Cerebellar nuclear complex (tissue), 1 donor: ENCODE results near the gene NAALADL1.

ENCODE experiments used
- DNase-seq, 2 experiments: peaks; one replicate each; lab custom pipeline; 2025; lab: John Stamatoyannopoulos, UW

The NAALADL1 gene

GRCh38 chr11:65083134-65083833 is 24.9 kb upstream of the NAALADL1 start:
- DNase-seq: no peak

GRCh38 chr11:65078786-65079342 is 20.5 kb upstream of the NAALADL1 start:
- no peak for DNase-seq

- DNase-seq: no peak
These were observed 19.8 kb upstream of the NAALADL1 start for GRCh38 chr11:65078151-65078550.

GRCh38 chr11:65077451-65077850 is 19.1 kb upstream of the NAALADL1 start:
- no peak for DNase-seq

- DNase-seq: no peak
These were observed 14.2 kb upstream of the NAALADL1 start for GRCh38 chr11:65072631-65072966.

GRCh38 chr11:65071907-65072630 is 13.7 kb upstream of the NAALADL1 start:
- no peak for DNase-seq

- DNase-seq: no peak
These were observed 10.9 kb upstream of the NAALADL1 start for GRCh38 chr11:65069217-65069616.

- DNase-seq: no peak
These were observed 9.1 kb upstream of the NAALADL1 start for GRCh38 chr11:65067446-65067845.

GRCh38 chr11:65066805-65067291 is 8.5 kb upstream of the NAALADL1 start:
- DNase-seq: no peak

- DNase-seq: no peak
These were observed 8.0 kb upstream of the NAALADL1 start for GRCh38 chr11:65066315-65066714.

GRCh38 chr11:65065851-65066250 is 7.5 kb upstream of the NAALADL1 start:
- no peak for DNase-seq

- DNase-seq: no peak
These were observed 6.5 kb upstream of the NAALADL1 start for GRCh38 chr11:65064847-65065240.

GRCh38 chr11:65063532-65063931 is 5.2 kb upstream of the NAALADL1 start:
- DNase-seq: no peak

- DNase-seq: no peak
These were observed 2.6 kb upstream of the NAALADL1 start for GRCh38 chr11:65060913-65061408.

- no peak for DNase-seq
These were observed 1.8 kb upstream of the NAALADL1 start for GRCh38 chr11:65059959-65060824.

- no peak for DNase-seq
These were observed 1.2 kb upstream of the NAALADL1 start for GRCh38 chr11:65059523-65059922.

- DNase-seq: no peak
These were observed 341 bp downstream of the NAALADL1 start for GRCh38 chr11:65058012-65058411.

GRCh38 chr11:65057526-65057925 is 827 bp downstream of the NAALADL1 start:
- no peak for DNase-seq

- DNase-seq: no peak
These were observed 1.4 kb downstream of the NAALADL1 start for GRCh38 chr11:65056999-65057398.

GRCh38 chr11:65055538-65055937 is 2.8 kb downstream of the NAALADL1 start:
- DNase-seq: no peak

- no peak for DNase-seq
These were observed 4.4 kb downstream of the NAALADL1 start for GRCh38 chr11:65053827-65054508.
